NCI-H774 (cell line): ENCODE results near the gene PRM1.
"Not testable (repeated sequence)": the region's sequence is repeated elsewhere in the genome, so short reads cannot be mapped to it uniquely, and the experiment has no call there.

ENCODE experiments used
- DNase-seq: peaks from one replicate; lab custom pipeline; 2025; lab: John Stamatoyannopoulos, UW

The PRM1 gene

DNA sequence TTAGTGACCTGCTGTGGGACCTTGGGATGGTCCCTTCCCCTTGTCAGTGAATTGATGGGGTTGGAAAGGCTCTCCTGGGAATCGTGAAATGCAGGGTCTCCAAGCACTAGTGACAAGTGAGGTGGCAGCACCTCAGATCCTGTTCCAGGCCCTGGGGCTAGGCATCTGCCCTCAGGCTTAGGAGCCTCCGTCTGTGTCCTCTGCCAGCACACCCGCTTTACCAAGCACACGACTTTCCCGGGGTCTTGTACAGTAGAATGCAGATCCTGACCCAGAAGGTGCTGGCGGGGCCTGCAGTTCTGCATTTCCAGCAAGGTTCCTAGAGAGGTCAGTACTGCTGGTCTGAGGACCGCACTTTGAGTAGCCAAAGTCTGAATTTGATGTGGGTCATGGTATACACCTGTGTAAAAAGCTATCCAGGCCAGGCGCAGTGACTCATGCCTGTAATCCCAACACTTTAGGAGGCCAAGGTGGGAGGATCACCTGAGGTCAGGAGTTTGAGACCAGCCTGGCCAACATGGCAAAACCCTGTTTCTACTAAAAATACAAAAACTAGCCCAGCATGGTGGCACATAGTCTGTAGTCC lies 33.3 kb upstream of the PRM1 start:
- DNase-seq, result no peak

DNA sequence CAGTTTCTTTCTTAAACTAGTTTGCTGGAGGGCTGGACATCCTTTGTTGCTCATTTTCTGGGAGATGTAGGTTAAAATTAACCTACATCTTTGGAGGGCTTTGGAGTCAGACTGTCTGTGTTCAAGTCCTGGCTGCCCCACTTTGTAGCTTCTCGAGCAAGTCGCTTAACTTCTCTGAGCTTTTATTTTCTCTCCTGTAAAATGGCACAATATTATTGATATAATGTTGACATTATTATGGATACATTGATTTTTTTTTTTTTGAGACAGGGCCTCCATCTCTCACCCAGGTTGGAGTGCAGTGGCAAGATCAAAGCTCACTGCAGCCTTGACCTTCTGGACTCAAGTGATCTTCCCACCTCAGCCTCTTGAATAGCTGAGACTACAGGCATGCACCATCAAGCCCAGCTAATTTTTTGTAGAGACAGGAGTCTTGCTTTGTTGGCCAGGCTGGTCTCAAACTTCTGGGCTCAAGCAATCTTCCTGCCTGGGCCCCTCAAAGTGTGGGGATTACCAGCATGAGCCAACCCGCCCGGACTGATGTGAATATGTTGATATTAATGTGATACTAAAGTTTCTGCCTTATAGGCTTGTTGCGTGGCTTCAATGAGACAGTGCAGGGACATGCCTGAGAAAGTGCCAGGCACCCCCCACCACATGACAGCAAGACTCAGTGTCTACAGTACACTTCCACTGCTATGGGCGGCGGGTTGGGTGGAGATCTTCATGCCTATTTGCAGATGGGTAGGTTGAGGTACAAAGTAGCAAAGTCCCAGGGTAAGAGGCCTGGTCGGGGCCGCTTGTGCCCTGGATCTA lies 32.6 kb upstream of the PRM1 start:
- DNase-seq, result no peak

DNA sequence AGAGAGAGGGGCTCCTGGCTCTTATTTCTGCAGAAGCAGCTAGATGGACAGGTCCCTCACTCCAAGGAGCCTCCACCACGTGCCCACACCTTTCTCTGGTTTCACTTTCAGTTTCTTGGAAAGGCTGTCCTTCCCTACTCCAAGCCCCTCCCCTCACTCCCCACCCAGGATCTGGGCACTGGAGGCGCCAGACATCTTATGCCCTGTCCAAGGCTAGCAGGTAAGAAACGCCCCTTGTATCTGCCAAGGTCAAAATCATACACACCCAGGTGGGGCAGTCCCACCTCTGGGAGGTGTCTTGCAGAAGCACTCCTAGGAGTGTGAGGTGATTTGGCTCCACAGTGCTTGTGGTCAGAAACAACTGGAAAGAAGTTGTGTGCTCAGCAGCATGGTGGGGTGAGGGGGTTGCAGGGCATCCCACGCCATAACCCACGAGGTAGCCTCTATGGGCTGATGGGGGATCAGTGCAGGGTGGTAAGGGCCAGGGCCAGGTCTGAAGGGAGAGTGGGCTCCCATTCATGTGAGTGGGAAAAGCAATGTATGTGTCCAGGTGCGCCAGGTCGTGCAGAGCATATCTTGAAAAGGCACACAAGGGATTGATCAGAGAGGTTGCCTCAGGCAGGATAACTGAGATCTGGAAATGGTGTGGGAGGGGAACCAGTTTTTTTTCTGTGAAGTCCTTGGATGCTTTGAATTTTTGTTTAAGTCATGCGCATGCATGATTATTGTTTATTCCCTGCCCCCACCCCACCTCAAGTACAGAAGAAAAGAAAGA lies 31.8 kb upstream of the PRM1 start:
- peak; percentile 32 for DNase-seq

DNA sequence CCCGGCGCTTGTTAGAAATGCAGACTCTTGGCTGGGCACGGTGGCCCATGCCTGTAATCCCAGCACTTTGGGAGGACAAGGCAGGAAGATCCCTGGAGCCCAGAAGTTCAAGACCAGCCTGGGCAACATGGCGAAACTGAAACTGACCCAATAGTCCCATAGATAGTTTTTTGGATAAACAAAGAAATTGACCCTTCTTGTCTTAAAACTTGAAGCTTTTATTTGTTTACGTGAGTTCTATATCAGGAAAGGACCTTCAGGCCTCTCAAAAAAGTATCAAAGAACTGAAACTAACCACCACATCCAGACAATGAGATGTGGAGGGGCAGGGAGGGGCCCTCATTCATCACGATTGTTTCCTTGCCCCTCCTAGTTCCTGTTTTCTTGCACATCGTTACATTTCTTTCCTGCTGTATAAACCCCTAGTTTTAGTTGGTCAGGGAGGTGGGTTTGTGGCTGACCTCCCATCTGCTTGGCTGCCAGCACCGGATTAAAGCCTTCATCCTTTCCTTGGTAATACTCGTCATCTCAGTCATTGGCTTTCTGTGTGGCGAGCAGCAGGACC lies 29.9 kb upstream of the PRM1 start:
- no peak for DNase-seq

DNA sequence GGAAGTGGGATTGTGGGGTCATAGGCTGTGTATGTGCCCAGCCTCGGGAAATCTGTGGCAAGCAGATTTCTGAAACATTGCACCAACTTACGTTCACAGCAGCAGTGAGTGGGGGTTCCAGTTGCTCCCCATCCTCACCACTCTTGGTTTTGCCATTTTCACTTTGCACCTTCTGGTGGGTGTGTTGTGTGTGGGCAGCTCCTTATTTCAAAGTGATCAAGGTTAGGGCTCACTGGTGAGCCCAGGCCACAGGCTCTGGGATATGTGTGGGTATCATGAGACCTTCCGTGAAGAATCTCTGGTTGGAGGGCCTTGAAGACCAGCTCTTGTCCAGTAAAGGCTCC lies 29.5 kb upstream of the PRM1 start:
- no peak for DNase-seq

DNA sequence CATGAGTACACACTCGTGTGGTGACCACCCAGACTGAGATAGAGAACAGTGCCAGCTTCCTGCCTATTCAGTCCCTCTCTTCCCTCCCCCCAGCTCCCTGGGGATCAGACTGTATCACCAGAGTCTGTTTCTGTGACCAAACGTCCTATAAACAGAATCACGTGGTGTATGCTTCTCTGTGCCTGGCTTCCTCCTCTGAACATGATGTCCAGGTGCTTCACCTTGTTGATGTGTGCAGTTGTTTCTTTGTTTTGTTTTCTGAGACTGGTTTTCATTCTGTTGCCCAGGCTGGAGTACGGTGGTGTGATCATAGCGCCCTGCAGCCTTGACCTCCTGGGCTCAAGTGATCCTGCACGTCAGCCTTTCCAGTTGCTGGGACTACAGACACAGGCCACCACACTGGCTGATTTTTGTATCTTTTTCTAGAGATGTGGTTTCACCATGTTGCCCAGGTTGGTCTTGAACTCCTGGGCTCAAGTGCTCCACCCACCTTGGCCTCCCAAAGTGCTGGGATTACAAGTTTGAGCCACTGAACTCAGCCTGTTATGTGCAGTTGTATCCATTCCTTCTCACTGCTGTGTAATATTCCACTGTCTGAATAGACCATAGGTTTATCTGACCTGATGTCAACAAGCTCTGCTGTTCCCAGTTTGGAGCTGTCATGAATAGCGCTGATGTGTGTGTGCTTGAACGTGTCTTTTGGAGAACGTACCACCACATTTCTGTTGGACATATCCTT lies 28.9 kb upstream of the PRM1 start:
- no peak for DNase-seq

DNA sequence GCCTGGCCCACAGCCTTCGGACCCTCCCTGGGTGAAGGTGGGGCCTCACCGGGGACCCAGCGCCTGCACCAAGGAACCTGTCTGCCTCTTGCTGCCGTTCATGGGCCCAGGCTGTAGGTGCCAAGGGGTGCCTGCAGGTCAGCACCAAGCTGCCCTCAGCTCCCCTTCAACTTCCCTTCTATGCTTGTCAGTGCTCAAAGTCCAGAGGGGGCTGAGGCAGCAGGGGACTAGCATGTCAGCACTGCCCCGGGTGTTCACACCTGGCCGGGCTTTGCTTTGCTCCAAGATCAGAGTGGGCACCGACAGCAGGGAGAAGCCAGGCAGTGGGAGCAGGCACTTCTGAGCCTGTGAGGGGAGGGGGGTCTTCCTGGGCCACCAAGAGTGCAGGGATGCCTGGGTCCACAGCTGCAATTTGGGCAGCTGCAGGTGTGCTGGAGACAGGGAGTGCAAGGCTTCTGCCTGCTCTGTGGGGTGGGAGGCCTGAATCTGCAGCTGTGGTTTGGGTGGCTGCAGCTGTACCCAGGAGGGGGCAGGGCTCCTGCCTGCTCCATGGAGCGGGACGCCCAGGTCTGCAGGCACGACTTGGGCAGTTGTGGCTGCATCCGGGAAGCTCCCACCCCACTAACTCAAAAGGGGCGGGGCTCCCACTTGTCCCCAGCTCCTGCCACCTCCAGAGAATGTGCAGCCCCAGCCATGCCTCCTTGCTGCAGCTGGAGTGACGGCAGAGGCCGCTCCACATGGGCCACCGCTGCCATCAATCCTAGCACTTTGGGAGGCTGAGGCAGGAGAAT lies 27.6 kb upstream of the PRM1 start:
- DNase-seq, result peak; percentile 10

DNA sequence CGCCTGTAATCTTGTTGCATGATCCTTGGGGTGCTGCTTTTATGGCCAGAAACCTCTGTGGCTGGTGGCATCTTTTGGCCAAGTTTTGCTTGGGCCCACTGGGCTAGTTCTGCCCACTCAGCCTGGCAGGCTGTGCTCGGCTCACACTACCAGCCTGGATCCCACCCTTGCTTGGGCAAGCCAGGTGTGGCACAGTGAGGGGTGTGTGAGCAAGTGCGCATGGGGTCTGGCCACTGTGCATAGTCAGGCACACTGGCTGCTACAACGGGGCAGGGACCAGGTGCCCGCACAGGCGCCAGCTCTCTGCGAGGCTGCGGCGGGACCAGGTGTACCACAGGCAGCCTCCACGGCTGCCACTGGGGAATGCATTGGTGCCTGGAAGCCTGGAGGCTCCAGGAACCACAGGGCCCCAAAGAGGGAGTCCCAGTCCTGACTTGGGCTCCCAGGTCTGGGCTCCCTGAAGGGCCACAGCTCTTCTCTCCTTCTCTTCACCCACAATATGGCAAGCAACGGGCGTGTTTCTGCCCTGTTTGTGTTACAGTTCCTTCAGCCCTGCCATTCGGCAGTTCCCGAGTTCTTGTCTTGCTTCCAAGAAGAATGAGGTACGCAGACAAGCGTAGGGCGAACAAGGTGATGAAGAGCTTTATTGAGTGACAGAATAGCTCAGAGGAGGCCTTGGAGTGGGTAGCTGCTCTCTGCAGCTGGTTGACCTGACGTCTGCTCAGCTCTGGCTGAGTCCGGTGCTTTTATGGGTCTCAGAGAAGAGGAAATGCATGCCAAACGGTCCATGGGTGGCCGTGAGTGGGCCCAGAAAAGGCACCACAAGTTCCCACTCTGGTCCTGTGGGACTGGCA lies 26.7 kb upstream of the PRM1 start:
- no peak for DNase-seq

DNA sequence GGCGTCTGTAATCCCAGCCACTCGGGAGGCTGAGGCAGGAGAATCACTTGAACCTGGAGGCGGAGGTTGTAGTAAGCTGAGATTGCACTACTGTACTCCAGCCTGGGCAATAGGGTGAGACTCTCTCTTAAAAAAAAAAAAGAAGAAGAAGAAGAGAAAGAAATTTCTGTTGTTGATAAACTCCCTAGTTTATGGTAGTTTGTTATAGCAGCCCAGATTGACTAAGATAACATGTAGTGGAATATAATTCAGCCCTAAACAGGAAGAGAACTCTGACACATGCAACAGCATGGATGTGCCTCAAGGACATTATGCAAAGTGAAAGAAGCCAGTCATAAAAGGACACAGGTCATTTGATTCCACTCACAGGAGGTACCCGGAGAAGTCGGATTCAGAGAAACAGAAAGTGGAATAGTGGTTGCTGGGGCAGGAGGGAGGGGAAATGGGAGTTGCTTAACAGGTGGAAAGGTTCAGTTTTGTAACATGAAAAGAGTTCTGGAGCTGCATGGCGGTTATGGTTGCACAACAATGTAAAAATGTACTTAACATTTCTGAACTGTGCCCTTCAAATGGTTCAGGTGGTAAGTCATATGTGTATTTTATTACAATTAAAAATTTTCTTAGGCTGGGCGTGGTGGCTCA lies 26.0 kb upstream of the PRM1 start:
- no peak for DNase-seq

DNA sequence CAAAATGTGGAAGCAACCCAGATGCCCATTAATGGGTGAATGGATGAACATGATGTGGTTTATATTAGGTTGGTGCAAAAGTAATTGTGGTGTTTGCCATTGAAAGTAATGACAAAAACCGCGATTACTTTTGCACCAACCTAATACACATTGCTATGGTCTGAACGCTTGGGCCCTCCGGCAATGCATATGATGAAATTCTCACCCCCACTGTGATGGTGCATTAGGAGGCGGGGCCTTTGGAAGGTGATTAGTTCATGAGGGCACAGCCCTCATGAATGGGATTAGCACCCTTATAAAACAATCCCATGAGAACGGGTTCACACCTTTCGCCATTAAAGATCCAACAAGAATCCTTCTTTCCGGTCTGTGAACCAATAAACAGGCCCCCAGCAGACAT lies 25.3 kb upstream of the PRM1 start:
- DNase-seq, result no peak

DNA sequence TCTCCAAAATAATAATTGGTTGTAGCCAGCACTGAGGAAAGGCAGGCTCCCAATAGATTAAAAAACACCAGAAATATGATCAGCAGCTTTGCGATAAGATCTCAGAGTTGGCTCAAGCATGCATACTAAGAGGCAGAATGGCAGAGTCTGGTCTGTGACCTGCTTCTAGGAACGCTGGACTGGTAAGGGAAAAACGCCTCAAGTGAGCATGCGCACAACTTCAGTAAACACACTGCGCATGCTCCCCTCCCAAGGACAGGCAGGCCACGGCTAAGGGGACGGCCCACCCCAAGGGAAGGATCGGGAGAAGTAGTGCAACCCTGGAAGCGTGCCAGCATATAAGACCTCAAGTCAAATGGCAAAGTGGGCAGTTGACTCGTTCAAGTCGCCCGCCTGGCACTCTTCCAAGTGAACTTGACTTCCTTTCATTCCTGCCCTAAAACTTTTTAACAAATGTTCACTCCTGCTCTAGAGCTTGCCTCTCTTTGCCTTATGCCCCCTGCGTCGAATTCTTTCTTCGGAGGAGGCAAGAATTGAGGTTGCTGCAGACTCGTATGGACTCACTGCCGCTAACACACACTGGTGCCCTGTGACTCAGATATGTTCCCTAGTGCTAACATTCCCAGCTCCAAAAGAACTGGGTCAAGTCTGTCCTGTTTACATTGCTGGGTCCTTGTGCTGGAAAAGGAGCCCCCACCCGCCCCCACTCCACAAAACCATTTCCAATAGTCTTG lies 22.4 kb upstream of the PRM1 start:
- peak; percentile 11 for DNase-seq

DNA sequence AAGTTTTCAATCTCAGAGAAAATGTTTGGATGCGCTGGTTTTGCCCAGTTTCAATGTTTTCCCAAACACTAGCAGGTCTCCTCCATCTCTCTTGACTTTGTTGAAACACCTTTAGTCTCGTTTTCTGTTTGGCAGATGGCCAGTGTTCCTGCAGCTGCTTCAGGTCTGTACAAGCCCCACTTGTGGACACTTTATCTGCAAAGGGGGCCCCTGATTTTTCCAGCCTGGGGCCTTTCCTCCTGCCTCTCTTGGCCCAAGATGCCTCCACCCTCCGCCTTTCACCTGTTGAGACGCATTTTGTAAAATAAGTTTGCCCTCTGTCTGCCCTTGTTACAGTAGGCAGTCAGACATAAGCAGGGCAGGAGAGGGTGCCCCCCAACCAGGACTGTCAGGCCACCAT lies 21.8 kb upstream of the PRM1 start:
- peak; percentile 66 for DNase-seq

DNA sequence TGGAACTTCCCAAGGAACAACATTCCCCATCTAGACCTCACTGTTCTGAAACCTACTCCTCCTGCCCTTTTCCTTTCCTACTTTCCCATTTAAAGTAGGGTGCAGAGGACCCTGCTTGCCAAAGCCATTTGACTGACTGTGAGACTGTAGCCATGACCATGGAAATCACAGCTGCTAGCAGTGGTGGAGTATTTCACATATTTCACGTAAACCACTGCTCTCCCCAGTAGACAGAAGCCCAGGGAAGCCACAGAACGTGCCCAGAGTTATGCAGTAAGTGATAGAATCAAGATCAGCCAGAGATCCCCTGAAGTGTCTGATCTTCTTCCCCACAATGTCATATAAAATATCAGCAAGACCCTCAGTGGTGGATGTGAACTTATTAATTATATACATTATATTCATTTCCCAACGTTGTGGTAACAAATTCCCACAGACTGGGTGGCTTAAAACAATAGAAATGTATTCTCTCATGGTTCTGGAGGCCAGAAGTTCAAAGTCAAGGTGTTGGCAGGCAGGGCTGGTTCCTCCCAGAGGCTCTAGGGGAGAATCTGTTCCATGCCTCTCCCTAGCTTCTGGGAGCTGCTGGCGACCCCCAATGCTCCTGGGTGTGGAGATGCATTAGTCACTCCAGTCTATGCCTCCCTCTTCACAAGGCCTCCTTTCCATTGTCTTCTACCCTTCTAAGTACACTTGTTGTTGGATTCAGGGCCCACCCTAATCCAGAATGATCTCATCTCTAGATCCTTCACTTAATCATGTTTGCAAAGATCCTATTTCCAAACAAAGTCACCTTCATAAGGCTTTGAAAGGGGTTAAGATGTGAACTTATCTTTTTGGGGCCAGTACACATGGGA lies 20.7 kb upstream of the PRM1 start:
- DNase-seq, result no peak

DNA sequence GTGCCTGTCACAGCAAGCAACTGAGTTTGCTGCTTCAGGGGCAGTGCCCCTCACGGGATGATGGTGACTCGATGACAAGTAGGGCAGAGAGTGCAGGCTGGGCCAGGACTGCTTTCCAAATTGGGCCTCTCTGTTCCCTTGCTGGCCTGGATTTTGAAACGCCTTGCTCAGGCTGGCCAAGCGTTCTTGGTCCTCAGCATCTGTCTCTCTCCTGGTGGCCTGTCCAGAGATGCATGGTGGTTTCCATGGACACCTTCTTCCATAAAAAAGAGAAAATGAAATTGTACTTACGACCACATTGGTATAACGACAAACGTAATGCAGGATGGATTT lies 19.4 kb upstream of the PRM1 start:
- no peak for DNase-seq

DNA sequence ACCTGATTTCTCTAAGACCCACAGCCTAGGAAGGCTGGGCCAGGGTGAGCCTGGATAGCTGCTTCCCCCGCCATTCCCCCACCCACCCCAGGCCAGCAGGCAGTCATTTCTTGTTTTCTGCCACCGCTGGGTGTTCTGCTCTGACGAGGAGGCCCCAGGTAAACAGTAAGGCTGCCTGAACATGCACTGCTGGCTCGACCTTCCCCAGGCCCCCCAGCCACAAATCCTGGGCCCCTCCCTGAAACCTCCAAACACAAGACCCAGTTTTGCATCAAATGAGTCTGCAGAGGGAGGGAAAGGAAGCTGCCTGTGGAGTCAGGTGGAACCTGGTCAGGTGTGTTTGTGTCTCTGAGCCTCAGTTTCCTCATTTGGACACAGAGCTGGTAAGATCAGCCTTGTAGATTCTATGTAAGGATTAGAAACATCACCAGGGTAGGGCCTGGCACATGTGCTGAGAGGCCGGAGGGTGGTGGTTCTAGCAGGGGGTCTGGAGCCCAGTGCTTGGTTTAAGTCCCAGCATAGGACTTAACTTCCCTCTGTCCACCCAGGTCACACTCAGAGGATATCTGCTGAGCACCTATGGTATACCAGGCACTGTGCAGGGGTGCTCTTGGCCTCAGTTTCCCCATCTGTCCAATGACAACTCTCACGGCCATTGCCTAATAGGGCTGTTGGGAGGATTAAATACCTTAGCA lies 18.9 kb upstream of the PRM1 start:
- DNase-seq, result no peak

DNA sequence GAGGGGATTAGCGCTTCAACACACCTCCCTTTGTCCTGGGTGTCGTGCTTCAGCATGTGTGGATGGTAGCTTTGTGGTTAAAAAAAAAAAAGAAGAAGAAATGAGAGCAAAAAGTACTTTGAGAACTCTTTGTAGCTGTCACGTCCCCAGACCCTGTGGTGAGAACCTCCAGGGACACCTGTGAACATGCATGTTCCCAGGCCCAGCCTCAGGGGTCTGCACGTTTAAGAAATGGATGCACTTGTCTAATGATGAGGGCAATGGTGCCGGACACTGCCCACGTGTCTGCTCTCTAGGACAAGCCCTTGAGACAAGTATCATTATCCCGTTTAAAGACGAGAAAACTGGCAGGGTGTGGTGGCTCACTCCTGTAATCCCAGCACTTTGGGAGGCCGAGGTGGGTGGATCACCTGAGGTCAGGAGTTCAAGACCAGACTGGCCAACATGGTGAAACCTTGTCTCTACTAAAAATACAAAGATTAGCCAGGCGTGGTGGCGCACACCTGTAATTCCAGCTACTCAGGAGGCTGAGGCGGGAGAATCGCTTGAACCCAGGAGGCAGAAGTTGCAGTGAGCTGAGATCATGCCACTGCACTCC lies 17.9 kb upstream of the PRM1 start:
- DNase-seq, result not testable (repeated sequence)

DNA sequence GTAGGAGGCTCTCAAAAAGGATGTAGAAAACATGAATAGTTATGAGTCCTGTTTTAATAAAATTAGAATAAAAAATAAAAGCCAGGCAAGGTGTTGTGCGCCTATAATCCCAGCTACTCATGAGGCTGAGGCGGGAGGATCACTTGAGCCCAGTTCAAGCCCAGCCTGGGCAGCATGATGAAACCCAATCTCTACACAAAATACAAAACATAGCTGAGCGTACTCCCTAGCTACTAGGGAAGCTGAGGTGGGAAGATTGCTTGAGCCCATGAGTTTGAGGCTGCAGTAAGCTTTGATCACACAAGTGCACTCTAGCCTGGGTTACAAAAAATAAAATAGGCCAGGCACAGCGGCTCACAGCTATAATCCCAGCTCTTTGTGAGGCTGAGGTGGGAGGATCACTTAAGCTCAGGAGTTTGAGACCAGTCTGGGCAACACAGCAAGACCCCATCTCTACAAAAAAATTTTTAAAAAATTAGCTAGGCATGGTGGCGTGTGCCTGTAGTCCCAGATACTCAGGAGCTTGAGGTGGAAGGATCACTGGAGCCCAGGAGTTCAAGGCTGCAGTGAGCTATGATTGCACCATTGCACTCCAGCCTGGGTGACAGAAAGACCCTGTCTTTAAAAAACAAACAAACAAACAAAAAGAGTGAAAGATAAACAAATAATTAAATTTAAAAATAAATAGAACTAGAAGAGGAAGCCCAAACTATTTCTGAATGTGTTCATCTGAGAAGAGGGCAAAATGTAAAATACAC lies 17.2 kb upstream of the PRM1 start:
- no peak for DNase-seq
